IPS-20b (cell line): ENCODE measurements around the gene L1CAM.
A peak's percentile ranks its signal among the peaks of the same experiment; 100 is the strongest.

ENCODE experiments used
- H3K27ac ChIP-seq: one replicate; pipeline ENCODE4 v1.5.1; 2013; ENCODE audit warnings: low read length
- H3K27me3 ChIP-seq: 2 replicates; pipeline ENCODE4 v1.6.1; 2013; ENCODE audit warnings: mild to moderate bottlenecking, low read length, inconsistent platforms; ENCODE audit not compliant: insufficient read depth
- H3K36me3 ChIP-seq: 2 replicates; pipeline ENCODE4 v1.6.1; 2013; ENCODE audit warnings: low read depth, mild to moderate bottlenecking, inconsistent platforms, low read length, moderate library complexity; ENCODE audit not compliant: insufficient read depth
- H3K4me1 ChIP-seq: 2 replicates; pipeline ENCODE4 v1.6.1; 2013; ENCODE audit warnings: mild to moderate bottlenecking, control low read depth, inconsistent platforms, low read length, moderate library complexity; ENCODE audit not compliant: insufficient read depth
- H3K4me3 ChIP-seq: 2 replicates; pipeline ENCODE4 v1.5.1; 2013; ENCODE audit warnings: mild to moderate bottlenecking, low read length, inconsistent platforms
- H3K9ac ChIP-seq: 2 replicates; pipeline ENCODE4 v1.6.1; 2013; ENCODE audit warnings: low read depth, mild to moderate bottlenecking, inconsistent platforms, low read length, moderate library complexity
- H3K9me3 ChIP-seq: 2 replicates; pipeline ENCODE4 v1.6.1; 2013; ENCODE audit warnings: mild to moderate bottlenecking, low read depth, low read length, inconsistent platforms; ENCODE audit not compliant: insufficient read depth

The L1CAM gene

GRCh38 chrX:153829799-153830639 is 56.0 kb downstream of the L1CAM start, which contains the start of gene PDZD4:
Gene PDZD4, minus strand, starts transcription at chrX:153830544. Its CDS starts 246 bp downstream, at chrX:153830298.
- Histone ChIP-seq H3K4me1 (peaks cover 19% of the 10 kb centered on the region), H3K9ac (peak within 1 kb of the TSS; percentile 58; the same call in 1 of the 2 replicates), H3K27me3 (peaks cover 20% of the 10 kb centered on the region), H3K36me3 (no peaks in the 10 kb centered on the region; the same call in 1 of the 2 replicates), H3K9me3 (no peaks in the 10 kb centered on the region), H3K4me3 (peak within 1 kb of the TSS; percentile 80), H3K27ac (no peak within 1 kb of the TSS)

DNA sequence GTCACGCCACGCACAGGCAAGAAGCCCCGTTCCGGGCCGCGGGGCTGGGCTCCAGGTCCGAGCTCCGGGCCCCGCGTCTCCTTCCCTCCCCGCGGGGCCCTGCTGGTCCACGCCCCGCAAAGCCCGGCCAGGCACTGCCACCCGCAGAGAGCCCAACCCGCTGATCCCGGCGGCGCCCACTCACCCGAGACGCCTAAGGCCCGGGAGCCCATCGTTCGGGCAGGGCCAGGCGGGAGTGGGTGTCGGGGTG is 56.5 kb downstream of the L1CAM start:
- peak overlapping the region; percentile 58; the same call in 1 of the 2 replicates for H3K9ac ChIP-seq
- peaks cover 19% of the 10 kb centered on the region for H3K4me1 ChIP-seq
- no peaks in the 10 kb centered on the region; the same call in 1 of the 2 replicates for H3K36me3 ChIP-seq
- H3K9me3 ChIP-seq, result no peaks in the 10 kb centered on the region
- H3K27ac ChIP-seq, result no peak overlapping the region
- H3K27me3 ChIP-seq, result peaks cover 20% of the 10 kb centered on the region
- peak overlapping the region; percentile 80; the same call in 1 of the 2 replicates for H3K4me3 ChIP-seq

DNA sequence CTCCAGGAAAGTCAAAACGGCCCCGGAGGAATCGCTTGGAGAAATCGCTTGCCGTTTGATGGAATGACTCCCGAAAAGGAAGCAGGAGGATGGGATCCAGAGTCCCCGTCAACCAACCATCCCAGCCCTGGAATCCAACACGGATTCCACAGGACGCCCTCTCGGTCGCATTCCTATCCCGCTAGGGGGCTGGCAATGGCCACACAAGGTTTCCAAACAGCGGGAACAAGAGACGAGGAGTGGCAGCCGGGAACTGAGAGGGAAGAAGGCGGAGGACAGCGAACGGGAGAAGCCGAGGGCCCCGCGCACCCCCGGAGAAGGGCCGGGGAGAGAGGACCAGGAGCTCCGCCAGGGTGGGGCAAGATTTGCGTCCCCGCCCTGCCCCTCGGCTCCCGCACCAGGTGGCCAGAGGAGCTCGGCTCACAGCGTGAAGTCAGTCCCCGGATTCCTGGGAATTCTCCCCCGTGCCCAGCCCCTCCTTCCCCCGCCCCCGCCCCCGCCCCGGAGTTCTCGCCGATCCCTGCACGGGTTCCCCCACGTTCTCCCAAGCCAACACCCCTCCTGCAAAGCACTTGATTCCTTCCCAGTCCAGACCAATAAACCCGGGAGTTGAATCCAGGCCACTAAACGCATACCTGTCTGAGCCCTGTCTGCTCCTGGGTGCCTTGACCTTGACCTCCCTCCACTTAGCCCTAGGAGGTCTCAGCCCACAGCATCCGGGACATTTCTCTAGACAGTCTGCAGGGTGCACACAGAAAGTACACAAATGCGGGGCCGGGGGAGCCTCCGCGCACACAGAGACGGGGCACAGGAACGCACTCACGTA is 57.0 kb downstream of the L1CAM start:
- H3K9ac ChIP-seq, result peak overlapping the region; percentile 75; the same call in 1 of the 2 replicates
- H3K4me3 ChIP-seq, result peak overlapping the region; percentile 80

DNA sequence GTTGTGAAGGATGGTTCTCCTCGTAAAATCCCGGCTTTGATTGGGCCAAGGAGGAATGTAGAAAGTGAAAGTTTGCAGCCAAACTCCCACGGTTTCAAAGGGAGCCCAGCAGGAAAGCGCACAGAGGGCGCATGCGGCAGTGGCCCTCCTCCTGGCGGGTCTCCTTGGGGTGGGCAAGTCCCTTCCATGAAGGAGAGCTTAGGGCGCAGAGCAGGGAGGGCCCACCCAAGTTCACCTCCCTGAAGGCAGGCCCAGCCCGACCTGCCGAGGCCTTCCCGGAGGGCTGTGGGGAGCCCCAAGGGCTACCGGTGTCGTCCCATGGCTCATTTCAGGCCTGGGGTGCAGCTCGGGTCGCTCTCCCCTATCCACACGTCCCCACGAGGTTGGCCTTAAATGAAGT is 57.7 kb downstream of the L1CAM start:
- H3K4me3 ChIP-seq, result peak overlapping the region; percentile 80
- H3K27me3 ChIP-seq, result peaks cover 20% of the 10 kb centered on the region
- no peaks in the 10 kb centered on the region for H3K9me3 ChIP-seq
- H3K36me3 ChIP-seq, result no peaks in the 10 kb centered on the region; the same call in 1 of the 2 replicates
- no peak overlapping the region for H3K27ac ChIP-seq
- peak overlapping the region; percentile 75; the same call in 1 of the 2 replicates for H3K9ac ChIP-seq
- peaks cover 19% of the 10 kb centered on the region for H3K4me1 ChIP-seq

More for the DNA sequence above, 57.0 kb downstream of the L1CAM start:
- peaks cover 19% of the 10 kb centered on the region for H3K4me1 ChIP-seq
- peaks cover 20% of the 10 kb centered on the region for H3K27me3 ChIP-seq
- no peaks in the 10 kb centered on the region; the same call in 1 of the 2 replicates for H3K36me3 ChIP-seq
- H3K9me3 ChIP-seq, result no peaks in the 10 kb centered on the region
- H3K27ac ChIP-seq, result no peak overlapping the region

DNA sequence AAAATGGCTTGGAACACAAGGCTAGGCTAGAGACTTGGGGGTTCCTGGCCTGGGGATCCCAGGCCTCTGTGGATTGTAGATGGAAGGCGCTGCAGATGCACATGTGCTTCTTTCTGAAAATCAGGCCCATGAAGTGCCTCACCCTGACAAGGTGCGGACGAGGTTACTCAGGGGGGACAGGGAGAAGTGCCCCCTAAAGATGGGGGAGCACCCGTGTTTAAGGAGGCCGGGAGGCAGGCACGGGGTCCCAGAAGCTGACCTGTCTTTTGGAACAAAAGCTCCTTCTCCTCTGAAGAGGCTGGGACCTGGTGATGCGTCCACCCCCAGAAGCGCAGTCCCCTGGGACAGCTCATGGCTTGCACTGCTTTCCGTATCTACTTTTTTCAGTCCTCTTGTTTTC is 58.1 kb downstream of the L1CAM start:
- H3K4me1 ChIP-seq, result peaks cover 19% of the 10 kb centered on the region
- H3K4me3 ChIP-seq, result peak overlapping the region; percentile 80; the same call in 1 of the 2 replicates
- peaks cover 20% of the 10 kb centered on the region for H3K27me3 ChIP-seq
- no peaks in the 10 kb centered on the region; the same call in 1 of the 2 replicates for H3K36me3 ChIP-seq
- H3K27ac ChIP-seq, result no peak overlapping the region
- peak overlapping the region; percentile 75; the same call in 1 of the 2 replicates for H3K9ac ChIP-seq
- H3K9me3 ChIP-seq, result no peaks in the 10 kb centered on the region

DNA sequence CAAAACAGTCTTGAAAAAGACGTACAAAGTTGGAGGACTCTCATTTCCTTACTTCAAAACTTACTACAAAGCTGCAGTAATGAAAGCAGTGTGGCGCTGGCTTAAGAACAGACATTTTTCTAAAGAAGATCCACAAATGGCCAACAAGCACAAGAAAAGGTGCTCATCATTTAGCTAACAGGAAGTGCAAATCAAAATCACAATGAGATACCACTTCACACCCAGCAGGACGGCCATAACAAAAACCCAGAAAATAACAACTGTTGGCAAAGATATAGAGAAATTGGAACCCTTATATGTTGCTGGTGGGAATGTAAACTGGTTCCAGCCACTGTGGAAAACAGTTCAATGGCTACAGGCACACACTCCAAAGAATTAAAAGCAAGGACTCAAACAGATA is 59.0 kb downstream of the L1CAM start:
- H3K4me1 ChIP-seq, result peaks cover 25% of the 10 kb centered on the region
- peaks cover 16% of the 10 kb centered on the region for H3K27me3 ChIP-seq
- H3K36me3 ChIP-seq, result no peaks in the 10 kb centered on the region; the same call in 1 of the 2 replicates
- H3K9ac ChIP-seq, result peak overlapping the region; percentile 75; the same call in 1 of the 2 replicates
- H3K27ac ChIP-seq, result no peak overlapping the region
- no peaks in the 10 kb centered on the region for H3K9me3 ChIP-seq
- H3K4me3 ChIP-seq, result peak overlapping the region; percentile 80; the same call in 1 of the 2 replicates

DNA sequence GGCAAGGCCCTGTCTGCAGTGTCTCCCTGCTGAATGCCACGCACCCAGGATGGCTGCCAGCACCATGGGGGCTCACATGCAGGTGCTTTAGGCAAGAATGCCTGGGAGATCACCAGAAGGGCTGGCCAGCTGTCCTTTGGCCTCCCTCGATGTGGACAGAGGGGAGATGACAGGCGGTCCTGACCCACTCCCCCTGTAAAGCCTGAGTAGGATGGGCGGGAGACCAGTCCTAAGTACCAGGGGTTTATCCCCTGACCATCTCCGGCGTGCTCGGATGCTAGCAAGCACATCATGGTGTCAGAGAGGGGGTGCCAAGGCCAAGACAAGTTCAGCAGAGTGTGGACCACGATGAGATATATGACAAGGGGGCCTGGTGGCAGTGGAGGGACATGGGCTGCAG is 60.9 kb downstream of the L1CAM start:
- peak overlapping the region; percentile 32; the same call in 1 of the 2 replicates for H3K9ac ChIP-seq
- H3K4me3 ChIP-seq, result no peak overlapping the region
- peaks cover 5% of the 10 kb centered on the region; the same call in 1 of the 2 replicates for H3K27me3 ChIP-seq
- no peaks in the 10 kb centered on the region for H3K9me3 ChIP-seq
- H3K36me3 ChIP-seq, result no peaks in the 10 kb centered on the region; the same call in 1 of the 2 replicates
- H3K4me1 ChIP-seq, result peaks cover 28% of the 10 kb centered on the region
- no peak overlapping the region for H3K27ac ChIP-seq

GRCh38 chrX:153824348-153824747 is 61.6 kb downstream of the L1CAM start:
- Histone ChIP-seq H3K4me1 (peaks cover 33% of the 10 kb centered on the region), H3K9me3 (no peaks in the 10 kb centered on the region), H3K27me3 (peaks cover 5% of the 10 kb centered on the region; the same call in 1 of the 2 replicates), H3K36me3 (no peaks in the 10 kb centered on the region; the same call in 1 of the 2 replicates), H3K4me3 (no peak overlapping the region), H3K9ac (no peak overlapping the region), H3K27ac (no peak overlapping the region)

GRCh38 chrX:153821066-153821465 is 64.9 kb downstream of the L1CAM start:
- H3K27ac ChIP-seq, result no peak overlapping the region
- no peaks in the 10 kb centered on the region for H3K36me3 ChIP-seq
- no peak overlapping the region for H3K4me3 ChIP-seq
- H3K27me3 ChIP-seq, result no peaks in the 10 kb centered on the region
- H3K9ac ChIP-seq, result no peak overlapping the region
- H3K4me1 ChIP-seq, result peaks cover 21% of the 10 kb centered on the region
- H3K9me3 ChIP-seq, result no peaks in the 10 kb centered on the region

GRCh38 chrX:153820601-153821000 is 65.4 kb downstream of the L1CAM start:
- no peaks in the 10 kb centered on the region for H3K36me3 ChIP-seq
- no peak overlapping the region for H3K9ac ChIP-seq
- no peaks in the 10 kb centered on the region for H3K9me3 ChIP-seq
- H3K27me3 ChIP-seq, result no peaks in the 10 kb centered on the region
- H3K4me3 ChIP-seq, result no peak overlapping the region
- H3K4me1 ChIP-seq, result peaks cover 19% of the 10 kb centered on the region
- no peak overlapping the region for H3K27ac ChIP-seq

DNA sequence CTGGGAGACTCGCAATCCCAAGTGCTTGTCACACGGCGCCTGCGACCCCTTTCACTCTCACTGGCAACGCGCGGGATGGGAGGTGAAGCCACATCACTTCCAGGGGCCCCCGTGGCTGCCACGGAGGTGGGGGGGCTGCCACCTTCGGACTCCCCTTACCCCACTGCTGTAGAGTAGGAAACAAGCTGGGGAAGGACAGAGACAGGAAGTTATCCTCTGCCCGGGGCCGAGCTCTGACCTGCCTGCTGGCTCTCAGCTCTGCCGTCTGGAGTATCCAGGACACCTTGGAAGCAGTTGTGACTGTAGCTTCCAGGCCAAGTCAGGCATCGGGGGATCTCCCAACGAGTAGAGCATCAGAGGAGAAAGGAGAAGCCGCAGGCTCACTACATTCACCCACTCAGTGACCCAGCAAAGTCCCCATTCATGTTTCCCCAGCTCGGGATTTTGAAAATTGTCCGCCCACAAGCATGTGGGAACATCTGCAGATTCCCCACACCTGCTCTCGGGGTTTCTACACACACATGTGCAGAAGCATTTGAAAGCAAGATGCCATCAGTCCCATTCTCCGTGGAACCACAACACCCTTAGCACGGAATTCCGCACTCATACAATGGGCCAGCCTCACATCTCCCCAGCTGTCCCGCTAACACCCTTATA is 66.5 kb downstream of the L1CAM start:
- H3K4me1 ChIP-seq, result peaks cover 17% of the 10 kb centered on the region
- H3K9me3 ChIP-seq, result no peaks in the 10 kb centered on the region
- H3K27me3 ChIP-seq, result no peaks in the 10 kb centered on the region
- H3K36me3 ChIP-seq, result no peaks in the 10 kb centered on the region
- H3K4me3 ChIP-seq, result peak overlapping the region; percentile 57
- peak overlapping the region; percentile 68; the same call in 1 of the 2 replicates for H3K9ac ChIP-seq
- H3K27ac ChIP-seq, result no peak overlapping the region
